Activated CD4-positive, alpha-beta T cell treated with anti-CD3 and anti-CD28 coated beads for 36 hours (primary cell): ENCODE results near the gene PRKN. TPM values are rescaled to one million over a fixed set of nuclear protein-coding genes. Genes with fewer than 3 reads are reported as not detected.
A peak's percentile ranks its signal among the peaks of the same experiment; 100 is the strongest.

Experiments used
- ATAC-seq: fragments of 200-7000 bp; cut with Tn5 transposase; one replicate; pipeline ENCODE4 v1.10.0; 2021; ENCODE audit warnings: mild to moderate bottlenecking, moderate library complexity
- CTCF ChIA-PET: fragments of 350-600 bp; sonication (Branson Sonifier 250); formaldehyde crosslinking; loops from one replicate; lab custom pipeline; 2021; ENCODE audit warnings: antibody characterized with exemption; lab: Charles Lee
- POLR2A ChIA-PET: fragments of 350-600 bp; sonication (Branson Sonifier 250); formaldehyde crosslinking; loops from one replicate; lab custom pipeline; 2021; ENCODE audit warnings: antibody characterized with exemption, inconsistent platforms; lab: Charles Lee
- DNase-seq: peaks from one replicate; pipeline ENCODE4 v3.0.0-alpha.2; 2020
- H3K27ac Mint-ChIP-seq: one replicate; pipeline ENCODE4 v1.8.0; 2021; ENCODE audit warnings: mixed read lengths
- H3K27me3 Mint-ChIP-seq: one replicate; pipeline ENCODE4 v1.8.0; 2021; ENCODE audit warnings: mixed read lengths
- H3K36me3 Mint-ChIP-seq: one replicate; pipeline ENCODE4 v1.8.0; 2021; ENCODE audit warnings: low read depth, mixed read lengths
- H3K4me1 Mint-ChIP-seq: one replicate; pipeline ENCODE4 v1.8.0; 2021; ENCODE audit warnings: mixed read lengths
- H3K4me3 Mint-ChIP-seq: one replicate; pipeline ENCODE4 v1.8.0; 2021; ENCODE audit warnings: mild to moderate bottlenecking, moderate library complexity, mixed read lengths
- H3K9me3 Mint-ChIP-seq: one replicate; pipeline ENCODE4 v1.8.0; 2021; ENCODE audit warnings: low read depth, mixed read lengths
- intact Hi-C, 2 experiments: fragments of 100-400 bp; cut with DNase I in 1 of 2; cut with micrococcal nuclease in 1 of 2; formaldehyde crosslinking; loops; one replicate each; pipeline versions ENCODE4 v1.14.2 to v1.15.1; 2022 to 2024; cut with DNase I, micrococcal nuclease
- total RNA-seq, 2 experiments: library from RNA; stranded (reverse); gene quantifications; one replicate each; pipeline ENCODE4 v1.2.3, GENCODE V29; 2021

PRKN gene
- total RNA-seq, 2 experiments from 2014 or later, result 0.56 to 0.87 TPM

GRCh38 chr6:162637317-162637716 is 90.2 kb downstream of the PRKN start:
- CTCF ChIA-PET, result interaction anchor here (1.0 kb wide), 1 partner anchor 13 kb away, joined by 3 read pairs; no protein-coding TSS in a partner anchor
- intact Hi-C loops, result no loop called here
- ATAC-seq (no peak), DNase-seq (no peak)
- Mint-ChIP-seq H3K27ac (no peak overlapping the region), H3K36me3 (no peaks in the 10 kb centered on the region), H3K27me3 (no peaks in the 10 kb centered on the region), H3K4me3 (no peak overlapping the region), H3K9me3 (no peaks in the 10 kb centered on the region), H3K4me1 (no peaks in the 10 kb centered on the region)
- POLR2A ChIA-PET, result no interaction called here

DNA sequence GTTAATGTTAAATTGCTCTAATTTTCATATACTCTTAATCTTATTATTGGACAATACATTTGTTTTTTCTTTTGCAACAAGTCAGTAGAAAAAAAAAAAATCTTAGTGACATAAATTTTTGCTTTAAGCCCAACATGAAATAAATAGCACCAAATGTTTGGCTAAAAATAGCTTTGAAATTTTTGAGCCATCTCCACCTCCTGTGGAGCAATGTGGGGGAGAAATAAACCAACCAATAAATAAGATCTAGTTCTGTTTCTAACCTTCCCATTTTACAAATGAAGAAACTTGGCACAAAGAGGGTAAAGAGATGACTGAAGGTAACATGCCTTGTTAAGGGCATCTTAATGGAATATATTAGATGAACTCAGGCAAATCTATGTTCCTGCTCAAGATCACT is 91.4 kb downstream of the PRKN start:
- Mint-ChIP-seq H3K36me3 (peaks cover 5% of the 10 kb centered on the region), H3K27me3 (no peaks in the 10 kb centered on the region), H3K27ac (no peak overlapping the region), H3K9me3 (no peaks in the 10 kb centered on the region), H3K4me3 (no peak overlapping the region), H3K4me1 (no peaks in the 10 kb centered on the region)
- ChIA-PET CTCF (interaction anchor here (0.6 kb wide), 1 partner anchor 1061 kb away, joined by 6 read pairs; no protein-coding TSS in a partner anchor), POLR2A (no interaction called here)
- ATAC-seq, result no peak
- intact Hi-C loops, result no loop called here
- DNase-seq, result no peak

DNA sequence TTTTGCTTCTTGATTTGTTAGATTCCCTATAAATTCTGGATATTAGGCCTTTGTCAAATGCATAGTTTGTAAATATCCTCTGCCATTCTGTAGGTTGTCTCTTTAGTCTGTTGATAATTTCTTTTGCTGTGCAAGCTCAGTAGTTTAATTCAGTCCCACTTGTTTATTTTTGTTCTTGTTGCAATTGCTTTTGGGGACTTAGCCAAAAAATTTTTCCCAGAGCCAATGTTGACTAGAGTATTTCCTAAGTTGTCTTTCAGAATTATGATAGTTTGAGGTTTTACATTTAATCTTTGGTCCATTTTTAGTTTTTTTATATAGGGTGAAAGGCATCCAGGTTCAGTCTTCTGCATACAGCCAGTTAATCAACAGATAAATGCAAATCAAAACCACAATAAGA is 96.0 kb downstream of the PRKN start:
- POLR2A ChIA-PET, result no interaction called here
- no peak overlapping the region for H3K27ac Mint-ChIP-seq
- DNase-seq, result no peak
- CTCF ChIA-PET, result no interaction called here
- H3K4me3 Mint-ChIP-seq, result no peak overlapping the region
- H3K27me3 Mint-ChIP-seq, result no peaks in the 10 kb centered on the region
- H3K36me3 Mint-ChIP-seq, result peaks cover 5% of the 10 kb centered on the region
- H3K4me1 Mint-ChIP-seq, result no peaks in the 10 kb centered on the region
- no peak for ATAC-seq
- no peaks in the 10 kb centered on the region for H3K9me3 Mint-ChIP-seq
- intact Hi-C loops, result no loop called here

- Mint-ChIP-seq H3K36me3 (peaks cover 5% of the 10 kb centered on the region), H3K4me1 (no peaks in the 10 kb centered on the region), H3K9me3 (no peaks in the 10 kb centered on the region), H3K4me3 (no peak overlapping the region), H3K27ac (no peak overlapping the region), H3K27me3 (no peaks in the 10 kb centered on the region)
- intact Hi-C loops, result no loop called here
- ChIA-PET CTCF (no interaction called here), POLR2A (no interaction called here)
- no peak for DNase-seq
- ATAC-seq, result no peak
Observed at GRCh38 chr6:162630069-162630468, 97.5 kb downstream of the PRKN start.

GRCh38 chr6:162627825-162628224 is 99.7 kb downstream of the PRKN start:
- Mint-ChIP-seq H3K27me3 (no peaks in the 10 kb centered on the region), H3K36me3 (peaks cover 5% of the 10 kb centered on the region), H3K4me3 (no peak overlapping the region), H3K4me1 (no peaks in the 10 kb centered on the region), H3K27ac (no peak overlapping the region), H3K9me3 (no peaks in the 10 kb centered on the region)
- DNase-seq, result no peak
- intact Hi-C loops, result no loop called here
- no peak for ATAC-seq
- POLR2A ChIA-PET, result no interaction called here
- CTCF ChIA-PET, result no interaction called here

GRCh38 chr6:162627362-162627761 is 100.2 kb downstream of the PRKN start:
- Mint-ChIP-seq H3K9me3 (no peaks in the 10 kb centered on the region), H3K27ac (no peak overlapping the region), H3K36me3 (peaks cover 5% of the 10 kb centered on the region), H3K4me3 (no peak overlapping the region), H3K4me1 (no peaks in the 10 kb centered on the region), H3K27me3 (no peaks in the 10 kb centered on the region)
- POLR2A ChIA-PET, result no interaction called here
- no peak for ATAC-seq
- intact Hi-C loops, result no loop called here
- DNase-seq, result no peak
- CTCF ChIA-PET, result no interaction called here

DNA sequence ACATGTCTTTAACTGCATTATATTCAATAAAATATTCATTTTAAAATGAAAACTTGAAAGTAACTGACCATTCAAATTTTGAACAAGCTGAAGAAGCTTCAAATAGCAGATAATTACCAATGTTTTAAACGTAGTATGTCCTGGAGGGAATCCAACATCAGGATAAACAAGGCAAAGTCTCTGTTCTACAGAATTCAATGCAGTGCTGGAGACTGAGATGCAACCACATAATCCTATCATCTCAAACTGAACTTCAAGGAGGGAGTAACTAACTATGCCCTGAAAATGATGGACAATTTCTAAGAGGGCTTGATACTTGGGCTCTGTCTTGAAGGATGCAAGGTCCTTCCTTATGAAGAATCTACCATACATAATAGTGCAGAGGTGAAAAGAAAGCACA is 100.7 kb downstream of the PRKN start:
- Mint-ChIP-seq H3K4me3 (no peak overlapping the region), H3K9me3 (no peaks in the 10 kb centered on the region), H3K36me3 (peaks cover 5% of the 10 kb centered on the region), H3K4me1 (no peaks in the 10 kb centered on the region), H3K27me3 (no peaks in the 10 kb centered on the region), H3K27ac (no peak overlapping the region)
- DNase-seq, result no peak
- ATAC-seq, result no peak
- POLR2A ChIA-PET, result no interaction called here
- intact Hi-C loops, result no loop called here
- CTCF ChIA-PET, result no interaction called here

- Mint-ChIP-seq H3K27me3 (no peaks in the 10 kb centered on the region), H3K27ac (no peak overlapping the region), H3K4me1 (no peaks in the 10 kb centered on the region), H3K9me3 (no peaks in the 10 kb centered on the region), H3K36me3 (no peaks in the 10 kb centered on the region), H3K4me3 (no peak overlapping the region)
- no peak for ATAC-seq
- ChIA-PET CTCF (no interaction called here), POLR2A (no interaction called here)
- intact Hi-C loops, result no loop called here
- no peak for DNase-seq
Observed at GRCh38 chr6:162625846-162626540, 101.6 kb downstream of the PRKN start.

- H3K27me3 Mint-ChIP-seq, result no peaks in the 10 kb centered on the region
- ChIA-PET CTCF (no interaction called here), POLR2A (no interaction called here)
- DNase-seq (no peak), ATAC-seq (no peak)
- H3K36me3 Mint-ChIP-seq, result no peaks in the 10 kb centered on the region
- no peaks in the 10 kb centered on the region for H3K4me1 Mint-ChIP-seq
- intact Hi-C loops, result no loop called here
- no peak overlapping the region for H3K4me3 Mint-ChIP-seq
- no peak overlapping the region for H3K27ac Mint-ChIP-seq
- no peaks in the 10 kb centered on the region for H3K9me3 Mint-ChIP-seq
Observed at GRCh38 chr6:162622572-162622971, 105.0 kb downstream of the PRKN start.

DNA sequence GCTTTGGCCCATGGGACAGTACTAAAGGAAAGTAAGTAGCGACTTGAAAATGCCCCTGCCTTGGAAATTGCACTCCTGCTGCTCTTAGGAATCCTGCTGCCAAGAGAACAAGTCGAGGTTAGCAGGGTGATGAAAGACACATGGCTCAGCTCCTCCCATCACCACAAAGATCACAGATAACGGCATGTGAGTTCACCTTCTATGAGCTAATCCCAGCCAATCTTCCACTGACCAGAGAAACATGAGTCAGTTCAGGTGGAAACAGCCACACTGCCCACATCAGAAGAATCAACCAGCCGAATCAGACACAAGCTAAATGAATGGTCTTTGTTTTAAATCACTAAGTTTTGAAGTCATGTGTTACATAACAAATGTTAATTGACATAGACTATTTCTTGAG is 106.3 kb downstream of the PRKN start:
- DNase-seq (peak; percentile 16), ATAC-seq (no peak)
- Mint-ChIP-seq H3K27ac (no peak overlapping the region), H3K4me1 (no peaks in the 10 kb centered on the region), H3K36me3 (no peaks in the 10 kb centered on the region), H3K4me3 (no peak overlapping the region), H3K9me3 (no peaks in the 10 kb centered on the region), H3K27me3 (no peaks in the 10 kb centered on the region)
- POLR2A ChIA-PET, result no interaction called here
- CTCF ChIA-PET, result interaction anchor here (1.0 kb wide), 1 partner anchor 138 kb away, joined by 3 read pairs; no protein-coding TSS in a partner anchor
- intact Hi-C loops, result no loop called here

- DNase-seq (no peak), ATAC-seq (no peak)
- Mint-ChIP-seq H3K36me3 (no peaks in the 10 kb centered on the region), H3K27me3 (no peaks in the 10 kb centered on the region), H3K9me3 (no peaks in the 10 kb centered on the region), H3K4me3 (no peak overlapping the region), H3K27ac (no peak overlapping the region), H3K4me1 (no peaks in the 10 kb centered on the region)
- ChIA-PET CTCF (no interaction called here), POLR2A (no interaction called here)
- intact Hi-C loops, result no loop called here
Observed at GRCh38 chr6:162620073-162620472, 107.5 kb downstream of the PRKN start.

GRCh38 chr6:162618448-162619002 is 109.0 kb downstream of the PRKN start:
- Mint-ChIP-seq H3K4me3 (no peak overlapping the region), H3K36me3 (no peaks in the 10 kb centered on the region), H3K27ac (no peak overlapping the region), H3K9me3 (peaks cover 2% of the 10 kb centered on the region), H3K27me3 (no peaks in the 10 kb centered on the region), H3K4me1 (no peaks in the 10 kb centered on the region)
- ATAC-seq (no peak), DNase-seq (no peak)
- ChIA-PET POLR2A (no interaction called here), CTCF (no interaction called here)
- intact Hi-C loops, result no loop called here
